LNCaP clone FGC (cell line): ENCODE results near the gene ERBB4.

Experiments used
- DNase-seq: peaks from one replicate; pipeline ENCODE4 v3.0.0-alpha.2; 2011; ENCODE audit warnings: low read depth
- H3K4me3 ChIP-seq: 2 replicates; pipeline ENCODE4 v1.5.1; 2011; ENCODE audit warnings: mild to moderate bottlenecking, low read depth, low read length, control low read depth
- TF ChIP-seq, protein P1 (sequence below): IDR thresholded peaks from 2 replicates; pipeline ENCODE4 v1.5.1; 2012; ENCODE audit warnings: mild to moderate bottlenecking; ENCODE audit not compliant: control insufficient read depth, insufficient read depth; ENCODE audit errors: extremely low read depth

ERBB4 gene

GRCh38 chr2:211798868-211799267 lies 739.7 kb downstream of the ERBB4 start:
- no peak overlapping the region for H3K4me3 ChIP-seq
- TF ChIP-seq, protein P1, sequence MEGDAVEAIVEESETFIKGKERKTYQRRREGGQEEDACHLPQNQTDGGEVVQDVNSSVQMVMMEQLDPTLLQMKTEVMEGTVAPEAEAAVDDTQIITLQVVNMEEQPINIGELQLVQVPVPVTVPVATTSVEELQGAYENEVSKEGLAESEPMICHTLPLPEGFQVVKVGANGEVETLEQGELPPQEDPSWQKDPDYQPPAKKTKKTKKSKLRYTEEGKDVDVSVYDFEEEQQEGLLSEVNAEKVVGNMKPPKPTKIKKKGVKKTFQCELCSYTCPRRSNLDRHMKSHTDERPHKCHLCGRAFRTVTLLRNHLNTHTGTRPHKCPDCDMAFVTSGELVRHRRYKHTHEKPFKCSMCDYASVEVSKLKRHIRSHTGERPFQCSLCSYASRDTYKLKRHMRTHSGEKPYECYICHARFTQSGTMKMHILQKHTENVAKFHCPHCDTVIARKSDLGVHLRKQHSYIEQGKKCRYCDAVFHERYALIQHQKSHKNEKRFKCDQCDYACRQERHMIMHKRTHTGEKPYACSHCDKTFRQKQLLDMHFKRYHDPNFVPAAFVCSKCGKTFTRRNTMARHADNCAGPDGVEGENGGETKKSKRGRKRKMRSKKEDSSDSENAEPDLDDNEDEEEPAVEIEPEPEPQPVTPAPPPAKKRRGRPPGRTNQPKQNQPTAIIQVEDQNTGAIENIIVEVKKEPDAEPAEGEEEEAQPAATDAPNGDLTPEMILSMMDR = no peak
- no peak for DNase-seq

- no peak for DNase-seq
- TF ChIP-seq, protein P1 = no peak
- no peak overlapping the region for H3K4me3 ChIP-seq
These were observed 744.9 kb downstream of the ERBB4 start for GRCh38 chr2:211793690-211794089.

DNA sequence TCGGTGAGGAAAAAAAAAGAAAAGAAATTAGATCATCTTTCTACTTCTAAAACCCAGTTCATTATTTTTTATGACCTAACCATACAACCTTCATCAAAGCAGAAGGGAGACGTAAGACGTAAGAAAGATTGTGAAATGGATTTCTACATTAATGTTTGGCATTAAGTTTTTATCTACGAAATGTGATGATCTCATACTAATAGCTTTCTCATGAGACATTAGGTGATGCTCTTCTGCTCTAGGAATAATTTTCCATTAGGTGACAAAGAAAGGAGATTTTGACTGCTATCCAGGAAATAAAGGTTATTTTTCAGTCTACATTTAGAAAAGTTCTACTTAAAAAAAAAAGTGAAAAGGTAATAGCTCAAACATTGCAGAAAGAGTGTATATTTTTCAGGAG lies 748.6 kb downstream of the ERBB4 start:
- H3K4me3 ChIP-seq = no peak overlapping the region
- no peak for DNase-seq
- TF ChIP-seq, protein P1 = no peak

- H3K4me3 ChIP-seq = no peak overlapping the region
- DNase-seq = peak; percentile 14
- TF ChIP-seq, protein P1 = no peak
These were observed 771.9 kb downstream of the ERBB4 start for GRCh38 chr2:211766689-211767088.

GRCh38 chr2:211762479-211762878 lies 776.1 kb downstream of the ERBB4 start:
- DNase-seq = no peak
- no peak overlapping the region for H3K4me3 ChIP-seq
- TF ChIP-seq, protein P1 = no peak

- H3K4me3 ChIP-seq = no peak overlapping the region
- DNase-seq = no peak
- TF ChIP-seq, protein P1 = no peak
These were observed 778.5 kb downstream of the ERBB4 start for GRCh38 chr2:211760103-211760502.

- DNase-seq = no peak
- no peak overlapping the region for H3K4me3 ChIP-seq
- TF ChIP-seq, protein P1 = no peak
These were observed 782.3 kb downstream of the ERBB4 start for GRCh38 chr2:211756266-211756665.
